HL-60 (cell line): ENCODE results near the gene HIKESHI.

Experiments
- DNase-seq, 2 experiments: peaks; one replicate each; pipeline ENCODE4 v3.0.0-alpha.2; 2010 to 2020; ENCODE audit warnings: low read depth in 1 of 2, low spot score in 1 of 2
- H3K27ac ChIP-seq: fragments of 250-450 bp; sonication (Bioruptor Pico); replicated peaks from 2 replicates; pipeline ENCODE4 v1.5.1; 2020; ENCODE audit warnings: mild to moderate bottlenecking, moderate library complexity
- H3K27me3 ChIP-seq: fragments of 250-450 bp; sonication (Bioruptor Pico); 2 replicates; pipeline ENCODE4 v1.5.1; 2021; ENCODE audit warnings: mild to moderate bottlenecking, moderate library complexity; ENCODE audit not compliant: insufficient read depth, poor library complexity, severe bottlenecking
- H3K4me3 ChIP-seq: replicated peaks from 2 replicates; pipeline ENCODE4 v1.5.1; 2011; ENCODE audit warnings: mild to moderate bottlenecking, control low read depth, low read length; ENCODE audit not compliant: insufficient read depth
- GABPA ChIP-seq: IDR thresholded peaks from 2 replicates; pipeline ENCODE4 v1.6.1; 2012; ENCODE audit warnings: low read depth
- POLR2AphosphoS5 ChIP-seq: IDR thresholded peaks from 2 replicates; pipeline ENCODE4 v1.6.1; 2012; ENCODE audit warnings: low read depth
- SPI1 ChIP-seq: IDR thresholded peaks from 2 replicates; pipeline ENCODE4 v1.6.1; 2012; ENCODE audit warnings: low read depth, mild to moderate bottlenecking, borderline replicate concordance
- TF ChIP-seq, protein P1 (sequence below): IDR thresholded peaks from 2 replicates; pipeline ENCODE4 v1.6.1; 2012; ENCODE audit warnings: low read depth; ENCODE audit not compliant: insufficient replicate concordance
- TF ChIP-seq, protein P2 (sequence below): IDR thresholded peaks from one replicate; pipeline ENCODE4 v1.5.1; 2011; ENCODE audit warnings: low read length, control low read depth, inconsistent platforms; ENCODE audit not compliant: insufficient read depth

HIKESHI gene

DNA sequence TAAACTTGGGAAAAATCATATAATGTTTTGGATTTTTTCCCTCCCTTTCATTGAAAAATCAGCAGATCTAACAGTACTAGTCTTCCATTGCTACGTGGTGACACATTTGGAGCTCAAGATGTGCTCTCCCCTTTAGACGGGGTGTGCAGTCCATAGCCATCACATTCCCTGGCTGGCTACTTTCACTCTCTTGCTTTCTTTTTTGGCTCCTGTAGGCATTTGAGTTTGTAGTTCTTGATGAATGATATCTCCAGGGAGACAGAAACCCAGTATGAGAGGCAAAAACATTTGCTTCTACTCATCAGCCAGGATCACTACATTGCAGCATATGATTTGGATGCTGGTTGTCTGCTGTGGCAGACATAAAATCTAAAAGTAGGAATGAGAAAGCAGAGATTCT is 84.7 kb downstream of the HIKESHI start:
- Histone ChIP-seq H3K27ac (no peak overlapping the region), H3K27me3 (no peaks in the 10 kb centered on the region), H3K4me3 (no peak overlapping the region)
- TF ChIP-seq, protein P1, sequence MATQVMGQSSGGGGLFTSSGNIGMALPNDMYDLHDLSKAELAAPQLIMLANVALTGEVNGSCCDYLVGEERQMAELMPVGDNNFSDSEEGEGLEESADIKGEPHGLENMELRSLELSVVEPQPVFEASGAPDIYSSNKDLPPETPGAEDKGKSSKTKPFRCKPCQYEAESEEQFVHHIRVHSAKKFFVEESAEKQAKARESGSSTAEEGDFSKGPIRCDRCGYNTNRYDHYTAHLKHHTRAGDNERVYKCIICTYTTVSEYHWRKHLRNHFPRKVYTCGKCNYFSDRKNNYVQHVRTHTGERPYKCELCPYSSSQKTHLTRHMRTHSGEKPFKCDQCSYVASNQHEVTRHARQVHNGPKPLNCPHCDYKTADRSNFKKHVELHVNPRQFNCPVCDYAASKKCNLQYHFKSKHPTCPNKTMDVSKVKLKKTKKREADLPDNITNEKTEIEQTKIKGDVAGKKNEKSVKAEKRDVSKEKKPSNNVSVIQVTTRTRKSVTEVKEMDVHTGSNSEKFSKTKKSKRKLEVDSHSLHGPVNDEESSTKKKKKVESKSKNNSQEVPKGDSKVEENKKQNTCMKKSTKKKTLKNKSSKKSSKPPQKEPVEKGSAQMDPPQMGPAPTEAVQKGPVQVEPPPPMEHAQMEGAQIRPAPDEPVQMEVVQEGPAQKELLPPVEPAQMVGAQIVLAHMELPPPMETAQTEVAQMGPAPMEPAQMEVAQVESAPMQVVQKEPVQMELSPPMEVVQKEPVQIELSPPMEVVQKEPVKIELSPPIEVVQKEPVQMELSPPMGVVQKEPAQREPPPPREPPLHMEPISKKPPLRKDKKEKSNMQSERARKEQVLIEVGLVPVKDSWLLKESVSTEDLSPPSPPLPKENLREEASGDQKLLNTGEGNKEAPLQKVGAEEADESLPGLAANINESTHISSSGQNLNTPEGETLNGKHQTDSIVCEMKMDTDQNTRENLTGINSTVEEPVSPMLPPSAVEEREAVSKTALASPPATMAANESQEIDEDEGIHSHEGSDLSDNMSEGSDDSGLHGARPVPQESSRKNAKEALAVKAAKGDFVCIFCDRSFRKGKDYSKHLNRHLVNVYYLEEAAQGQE: no peak
- no peak for TF ChIP-seq SPI1
- TF ChIP-seq, protein P2, sequence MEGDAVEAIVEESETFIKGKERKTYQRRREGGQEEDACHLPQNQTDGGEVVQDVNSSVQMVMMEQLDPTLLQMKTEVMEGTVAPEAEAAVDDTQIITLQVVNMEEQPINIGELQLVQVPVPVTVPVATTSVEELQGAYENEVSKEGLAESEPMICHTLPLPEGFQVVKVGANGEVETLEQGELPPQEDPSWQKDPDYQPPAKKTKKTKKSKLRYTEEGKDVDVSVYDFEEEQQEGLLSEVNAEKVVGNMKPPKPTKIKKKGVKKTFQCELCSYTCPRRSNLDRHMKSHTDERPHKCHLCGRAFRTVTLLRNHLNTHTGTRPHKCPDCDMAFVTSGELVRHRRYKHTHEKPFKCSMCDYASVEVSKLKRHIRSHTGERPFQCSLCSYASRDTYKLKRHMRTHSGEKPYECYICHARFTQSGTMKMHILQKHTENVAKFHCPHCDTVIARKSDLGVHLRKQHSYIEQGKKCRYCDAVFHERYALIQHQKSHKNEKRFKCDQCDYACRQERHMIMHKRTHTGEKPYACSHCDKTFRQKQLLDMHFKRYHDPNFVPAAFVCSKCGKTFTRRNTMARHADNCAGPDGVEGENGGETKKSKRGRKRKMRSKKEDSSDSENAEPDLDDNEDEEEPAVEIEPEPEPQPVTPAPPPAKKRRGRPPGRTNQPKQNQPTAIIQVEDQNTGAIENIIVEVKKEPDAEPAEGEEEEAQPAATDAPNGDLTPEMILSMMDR: no peak
- DNase-seq: no peak

DNA sequence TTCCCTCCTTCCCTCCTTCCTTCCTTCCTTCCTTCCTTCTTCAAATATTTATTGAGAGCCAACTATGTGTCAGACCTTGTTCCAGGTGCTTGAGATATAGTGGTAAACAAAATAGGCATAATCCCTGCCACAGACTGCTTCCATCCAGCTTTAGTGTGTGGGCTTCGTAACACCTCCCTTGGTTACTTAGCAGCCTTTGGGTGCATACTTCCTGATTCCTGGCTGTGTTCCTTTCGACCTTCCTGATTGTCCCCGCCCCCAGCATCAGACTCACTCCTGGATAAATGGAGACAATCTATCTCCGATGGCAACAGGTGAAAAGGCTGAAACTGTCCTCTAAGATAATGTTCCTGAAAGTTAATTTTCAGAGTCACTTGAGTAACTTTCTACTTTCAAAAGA is 86.2 kb downstream of the HIKESHI start:
- Histone ChIP-seq H3K27me3 (no peaks in the 10 kb centered on the region), H3K4me3 (no peak overlapping the region), H3K27ac (no peak overlapping the region)
- TF ChIP-seq, protein P2: no peak
- TF ChIP-seq GABPA: no peak
- TF ChIP-seq, protein P1: no peak
- no peak for TF ChIP-seq SPI1
- TF ChIP-seq POLR2AphosphoS5: no peak
- no peak for DNase-seq

DNA sequence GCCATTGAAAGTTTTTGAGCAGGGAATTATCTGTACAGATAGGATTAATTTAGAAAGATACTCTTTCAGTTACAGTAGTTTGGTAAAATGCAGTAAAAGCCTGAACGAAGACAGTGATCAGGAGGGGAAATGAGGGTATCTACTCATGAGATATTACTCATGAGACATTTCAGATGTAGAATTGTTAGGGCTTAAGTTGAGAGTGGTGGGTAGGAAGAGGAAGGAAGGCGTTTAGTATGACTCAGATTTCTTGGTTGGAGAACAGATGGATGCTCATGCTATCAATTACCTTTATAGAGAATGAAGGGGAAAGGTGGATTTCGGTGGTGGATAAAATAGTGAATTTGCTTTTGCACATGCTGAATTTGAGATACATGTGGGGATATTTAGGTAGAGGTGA is 88.4 kb downstream of the HIKESHI start:
- DNase-seq: no peak
- no peak overlapping the region for H3K4me3 ChIP-seq
- TF ChIP-seq, protein P2: no peak
- no peaks in the 10 kb centered on the region for H3K27me3 ChIP-seq
- no peak overlapping the region for H3K27ac ChIP-seq

DNA sequence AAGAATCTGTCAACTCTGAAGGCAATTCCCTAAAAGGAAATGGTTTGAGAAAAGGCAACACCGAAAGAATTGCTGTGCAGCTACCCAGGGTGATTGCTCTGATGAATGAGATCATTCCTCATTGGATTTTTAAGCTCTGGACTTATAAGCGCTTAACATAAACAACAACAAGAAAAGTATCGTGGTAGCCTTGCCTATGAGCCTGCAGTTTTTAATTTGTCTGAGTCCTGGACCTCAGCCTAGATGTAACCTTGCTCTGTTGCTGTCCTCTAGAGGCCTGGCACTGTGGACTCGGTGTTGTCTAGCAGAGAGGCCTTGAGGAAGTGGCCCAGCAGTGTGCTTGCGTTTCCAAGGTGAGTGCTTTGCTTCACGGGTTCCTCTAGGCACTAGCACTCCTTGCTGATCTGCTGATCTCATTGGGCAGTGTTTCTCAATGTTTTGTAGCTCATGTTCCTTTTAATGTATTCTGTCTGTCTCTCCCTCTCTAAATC is 93.1 kb downstream of the HIKESHI start:
- peak in 1 of 2 experiments; percentile 71 for DNase-seq
- no peak overlapping the region for H3K27ac ChIP-seq
- peak; percentile 62; the same call in 1 of the 2 replicates for TF ChIP-seq SPI1
- TF ChIP-seq POLR2AphosphoS5: no peak
- no peak overlapping the region for H3K4me3 ChIP-seq
- no peaks in the 10 kb centered on the region for H3K27me3 ChIP-seq
